ENCODE results near the gene ENOPH1. TPM values are rescaled to one million over a fixed set of nuclear protein-coding genes. Genes with fewer than 3 reads are reported as not detected.

ENOPH1 gene
- total and polyA plus RNA-seq, 2 of the 13 experiments (the other 11 are each of a cell fraction or from before 2014, with no cell fraction given): 15.5 to 64.3 TPM

- TF ChIP-seq ZNF362 (CRISPR knock-in tag; IDR thresholded peaks at IDR 0.05; ENCODE audit: borderline replicate concordance) (peak; percentile 61; the same call in 1 of the 2 replicates), JUNB (CRISPR knock-in tag; IDR thresholded peaks at IDR 0.05; ENCODE audit: borderline replicate concordance) (peak; percentile 53; the same call in 1 of the 2 replicates), TP53 (CRISPR knock-in tag; conservative IDR thresholded peaks at IDR 0.05) (0 out of 2 replicates have a peak, but pooled peaks have one; percentile 72), DR1 (CRISPR knock-in tag; IDR thresholded peaks at IDR 0.05) (peak; percentile 76), ZNF160 (CRISPR knock-in tag; IDR thresholded peaks at IDR 0.05) (peak; percentile 90), KDM5A (IDR thresholded peaks at IDR 0.05; ENCODE audit: borderline replicate concordance, low read length) (0 out of 2 replicates have a peak, but pooled peaks have one; percentile 21), ZBTB7B (CRISPR knock-in tag; IDR thresholded peaks at IDR 0.05) (peak; percentile 69; the same call in 1 of the 2 replicates), ZNF33B (CRISPR knock-in tag; IDR thresholded peaks at IDR 0.05) (no peak; the same call in 1 of the 2 replicates), HCFC1 (IDR thresholded peaks at IDR 0.05; ENCODE audit: low read depth, low read length) (no peak), PHB2 (IDR thresholded peaks at IDR 0.05; ENCODE audit: partially characterized antibody) (no peak), NBN (conservative IDR thresholded peaks at IDR 0.05) (no peak), PPARG (CRISPR knock-in tag; conservative IDR thresholded peaks at IDR 0.05) (peak; percentile 77), TRIM24 (CRISPR knock-in tag; IDR thresholded peaks at IDR 0.05) (no peak), RERE (CRISPR knock-in tag; IDR thresholded peaks at IDR 0.05; ENCODE audit: low read depth) (peak; percentile 42; the same call in 1 of the 2 replicates), SIN3B (IDR thresholded peaks at IDR 0.05; ENCODE audit: low read length) (no peak), FUBP1 (CRISPR knock-in tag; IDR thresholded peaks at IDR 0.05; ENCODE audit: borderline replicate concordance) (no peak), HNRNPK (IDR thresholded peaks at IDR 0.05; ENCODE audit: low read depth, low read length, poor library complexity, severe bottlenecking) (peak; percentile 55)
Measured at GRCh38 chr4:82430193-82430963, at the start of gene ENOPH1, which contains the start of gene HNRNPDL (continued).
